Endothelial cell (in vitro differentiated cells): ENCODE results near the gene GYPC. TPM values are rescaled to one million over a fixed set of nuclear protein-coding genes. Genes with fewer than 3 reads are reported as not detected.

Experiments
- DNase-seq: peaks from one replicate; pipeline ENCODE4 v3.0.0; 2021; ENCODE audit warnings: low spot score
- H3K27ac Mint-ChIP-seq: one replicate; pipeline ENCODE4 v1.8.0; 2021; ENCODE audit warnings: mixed read lengths, inconsistent platforms; ENCODE audit not compliant: unreplicated experiment
- H3K27me3 Mint-ChIP-seq: one replicate; pipeline ENCODE4 v1.8.0; 2021; ENCODE audit warnings: mild to moderate bottlenecking, moderate library complexity, mixed read lengths, inconsistent platforms; ENCODE audit not compliant: unreplicated experiment
- H3K36me3 Mint-ChIP-seq: one replicate; pipeline ENCODE4 v1.8.0; 2021; ENCODE audit warnings: mild to moderate bottlenecking, low read depth, mixed read lengths, inconsistent platforms; ENCODE audit not compliant: unreplicated experiment
- H3K4me1 Mint-ChIP-seq: one replicate; pipeline ENCODE4 v1.8.0; 2021; ENCODE audit warnings: mild to moderate bottlenecking, mixed read lengths, inconsistent platforms; ENCODE audit not compliant: unreplicated experiment
- H3K4me3 Mint-ChIP-seq: one replicate; pipeline ENCODE4 v1.8.0; 2021; ENCODE audit warnings: mild to moderate bottlenecking, mixed read lengths, inconsistent platforms; ENCODE audit not compliant: unreplicated experiment
- H3K9me3 Mint-ChIP-seq: one replicate; pipeline ENCODE4 v1.8.0; 2021; ENCODE audit warnings: mixed read lengths, inconsistent platforms; ENCODE audit not compliant: unreplicated experiment
- total RNA-seq: library from RNA; stranded (reverse); fragmentation: NEBNext Ultra II Directional; extraction: Animal tissue kit (Norgen Biotek cat#: 25700); gene quantifications from one replicate; pipeline ENCODE4 v1.2.1, GENCODE V29; 2021; ENCODE audit not compliant: unreplicated experiment
- TF ChIP-seq, protein P1 (sequence below): fragments of 200-600 bp; sonication (generic); IDR thresholded peaks from one replicate; pipeline ENCODE4 v1.5.0; 2021; ENCODE audit warnings: antibody characterized with exemption; ENCODE audit not compliant: unreplicated experiment

GYPC gene
- total RNA-seq, 1 donor from 2014 or later, result 154 TPM

DNA sequence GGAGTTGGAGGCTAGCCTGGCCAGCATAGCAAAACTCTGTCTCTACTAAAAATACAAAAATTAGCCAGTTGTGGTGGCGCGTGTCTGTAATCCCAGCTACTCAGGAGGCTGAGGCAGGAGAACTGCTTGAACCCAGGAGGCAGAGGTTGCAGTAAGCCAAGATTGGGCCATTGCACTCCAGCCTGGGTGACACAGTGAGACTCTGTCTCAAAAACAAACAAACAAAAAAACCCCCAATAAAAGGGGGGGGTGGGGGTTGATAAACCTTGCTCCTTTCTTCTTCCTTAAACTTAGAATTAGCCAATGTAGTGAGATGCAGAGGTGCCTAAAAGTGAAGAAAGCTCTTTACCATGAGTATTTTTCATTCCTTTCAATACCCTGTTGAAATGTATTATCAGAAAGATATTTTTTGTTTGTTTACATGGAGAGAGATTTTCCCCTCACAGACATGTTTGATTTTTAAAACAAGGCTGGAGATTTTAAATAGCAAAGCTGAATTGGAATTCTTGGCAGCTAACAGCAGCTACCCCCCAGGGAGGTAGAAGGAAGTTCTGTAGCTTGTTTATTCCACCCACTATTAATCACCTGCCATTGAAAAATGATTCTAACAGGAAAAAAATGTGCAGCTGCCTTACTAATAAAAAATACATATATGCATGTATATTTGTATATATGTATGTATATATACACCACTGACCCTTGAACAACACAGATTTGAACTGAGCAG is 48.6 kb downstream of the GYPC start:
- H3K9me3 Mint-ChIP-seq, result no peaks in the 10 kb centered on the region
- H3K4me3 Mint-ChIP-seq, result no peak overlapping the region
- peaks cover 6% of the 10 kb centered on the region for H3K4me1 Mint-ChIP-seq
- H3K27ac Mint-ChIP-seq, result no peak overlapping the region
- no peaks in the 10 kb centered on the region for H3K36me3 Mint-ChIP-seq
- TF ChIP-seq, protein P1, sequence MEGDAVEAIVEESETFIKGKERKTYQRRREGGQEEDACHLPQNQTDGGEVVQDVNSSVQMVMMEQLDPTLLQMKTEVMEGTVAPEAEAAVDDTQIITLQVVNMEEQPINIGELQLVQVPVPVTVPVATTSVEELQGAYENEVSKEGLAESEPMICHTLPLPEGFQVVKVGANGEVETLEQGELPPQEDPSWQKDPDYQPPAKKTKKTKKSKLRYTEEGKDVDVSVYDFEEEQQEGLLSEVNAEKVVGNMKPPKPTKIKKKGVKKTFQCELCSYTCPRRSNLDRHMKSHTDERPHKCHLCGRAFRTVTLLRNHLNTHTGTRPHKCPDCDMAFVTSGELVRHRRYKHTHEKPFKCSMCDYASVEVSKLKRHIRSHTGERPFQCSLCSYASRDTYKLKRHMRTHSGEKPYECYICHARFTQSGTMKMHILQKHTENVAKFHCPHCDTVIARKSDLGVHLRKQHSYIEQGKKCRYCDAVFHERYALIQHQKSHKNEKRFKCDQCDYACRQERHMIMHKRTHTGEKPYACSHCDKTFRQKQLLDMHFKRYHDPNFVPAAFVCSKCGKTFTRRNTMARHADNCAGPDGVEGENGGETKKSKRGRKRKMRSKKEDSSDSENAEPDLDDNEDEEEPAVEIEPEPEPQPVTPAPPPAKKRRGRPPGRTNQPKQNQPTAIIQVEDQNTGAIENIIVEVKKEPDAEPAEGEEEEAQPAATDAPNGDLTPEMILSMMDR, result no peak
- no peaks in the 10 kb centered on the region for H3K27me3 Mint-ChIP-seq
- no peak for DNase-seq

DNA sequence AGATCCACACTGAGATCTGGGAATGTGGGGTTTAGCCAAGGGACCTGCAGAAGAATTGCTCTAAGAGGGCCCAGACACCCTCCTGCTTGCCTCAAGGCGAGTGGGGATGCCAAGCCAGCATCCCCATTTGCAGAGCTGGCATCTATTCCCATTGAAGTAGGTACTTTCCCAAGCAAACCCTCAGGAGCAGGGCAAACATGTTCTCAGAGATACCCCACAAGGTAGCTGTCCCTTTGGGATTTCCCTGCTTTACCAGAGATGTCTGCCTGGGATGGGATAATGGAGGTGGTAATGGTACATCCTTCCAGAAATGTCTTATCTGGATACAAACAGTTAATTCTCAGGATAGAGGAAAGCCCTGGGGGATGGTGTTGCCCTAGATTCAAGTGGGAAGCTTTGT is 51.2 kb downstream of the GYPC start:
- no peak overlapping the region for H3K4me3 Mint-ChIP-seq
- H3K27me3 Mint-ChIP-seq, result no peaks in the 10 kb centered on the region
- peaks cover 6% of the 10 kb centered on the region for H3K4me1 Mint-ChIP-seq
- H3K27ac Mint-ChIP-seq, result no peak overlapping the region
- H3K9me3 Mint-ChIP-seq, result no peaks in the 10 kb centered on the region
- H3K36me3 Mint-ChIP-seq, result no peaks in the 10 kb centered on the region
- TF ChIP-seq, protein P1, result no peak
- no peak for DNase-seq

DNA sequence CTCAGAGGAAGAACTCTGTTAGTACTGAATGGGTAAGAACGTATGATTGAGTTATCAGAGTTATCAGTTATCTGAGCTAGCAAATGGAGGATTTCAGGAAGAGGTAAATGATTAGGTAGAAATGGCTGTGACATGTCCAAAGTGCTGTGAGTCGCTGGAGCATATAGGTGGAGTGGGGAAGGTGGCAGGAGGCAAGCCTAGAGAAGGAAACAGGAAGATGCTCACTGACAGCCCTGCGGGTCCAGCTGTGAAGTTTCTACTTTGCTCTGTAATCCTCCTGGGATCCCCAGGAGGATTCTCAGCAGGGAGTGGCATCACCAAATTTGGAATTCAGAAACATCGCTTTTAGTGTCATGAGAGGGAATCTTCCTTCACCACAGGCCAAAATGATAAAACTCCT is 52.0 kb downstream of the GYPC start:
- H3K4me1 Mint-ChIP-seq, result peaks cover 6% of the 10 kb centered on the region
- H3K9me3 Mint-ChIP-seq, result no peaks in the 10 kb centered on the region
- no peaks in the 10 kb centered on the region for H3K27me3 Mint-ChIP-seq
- H3K36me3 Mint-ChIP-seq, result no peaks in the 10 kb centered on the region
- TF ChIP-seq, protein P1, result no peak
- no peak overlapping the region for H3K4me3 Mint-ChIP-seq
- H3K27ac Mint-ChIP-seq, result no peak overlapping the region
- DNase-seq, result no peak

DNA sequence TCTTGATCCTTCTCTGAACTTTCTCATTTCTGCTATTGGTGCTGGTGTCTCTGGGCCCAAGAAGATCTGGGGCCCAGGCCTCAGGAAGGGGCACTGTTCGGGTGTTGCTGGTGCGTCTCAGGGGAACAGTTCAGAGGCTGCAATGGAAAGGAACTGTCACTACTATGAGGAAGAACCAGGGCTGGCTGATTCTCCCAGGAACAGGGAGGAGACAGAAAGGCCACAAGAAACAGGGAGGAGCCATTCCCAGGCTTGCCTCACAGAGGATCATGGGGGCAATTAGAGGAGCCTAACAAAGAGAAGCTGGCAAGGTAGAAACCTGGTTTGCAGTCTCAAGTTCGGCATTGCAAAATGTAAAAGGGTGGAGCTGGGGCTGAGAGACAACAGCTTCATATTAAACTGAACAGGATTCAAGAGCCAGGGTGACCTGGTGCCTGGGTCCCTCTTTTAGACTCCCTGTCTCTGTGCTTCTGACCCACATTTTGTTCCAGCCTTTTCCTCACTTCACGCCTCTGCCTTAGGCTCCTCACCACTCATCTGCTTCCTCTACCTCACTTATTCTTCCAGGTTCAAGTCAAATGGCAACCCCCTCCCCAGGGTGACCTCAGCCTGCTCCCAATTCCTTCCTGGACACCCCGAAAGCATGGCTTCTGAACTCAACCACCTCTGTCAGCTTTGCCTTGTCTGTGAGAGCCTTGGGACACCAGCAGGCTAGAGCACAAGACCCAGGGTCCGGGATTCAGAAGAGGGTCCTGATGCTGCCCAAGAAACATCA is 58.4 kb downstream of the GYPC start:
- Mint-ChIP-seq H3K9me3 (peaks cover 4% of the 10 kb centered on the region), H3K27ac (no peak overlapping the region), H3K27me3 (peaks cover 11% of the 10 kb centered on the region), H3K4me1 (peaks cover 19% of the 10 kb centered on the region), H3K36me3 (no peaks in the 10 kb centered on the region), H3K4me3 (no peak overlapping the region)
- TF ChIP-seq, protein P1, result no peak
- DNase-seq, result no peak

DNA sequence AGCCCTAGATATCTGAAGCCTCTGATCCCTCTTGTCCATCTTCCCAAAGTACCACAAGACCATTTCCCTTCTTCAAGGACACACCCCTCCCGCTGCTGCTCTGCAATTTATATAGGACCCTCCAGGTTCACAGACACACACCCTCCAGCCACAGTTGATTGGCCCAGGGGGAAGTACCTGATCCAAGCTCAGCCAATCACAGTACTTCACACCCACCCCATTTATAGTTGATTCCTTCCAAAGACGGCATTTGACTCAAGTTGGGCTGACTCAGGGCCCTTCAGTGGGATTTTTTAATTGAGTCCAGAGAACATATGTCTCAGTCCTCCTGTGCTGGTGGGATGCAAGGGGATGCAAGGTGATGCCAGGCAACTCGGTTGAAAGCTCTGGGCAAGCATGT is 59.2 kb downstream of the GYPC start:
- peaks cover 27% of the 10 kb centered on the region for H3K4me1 Mint-ChIP-seq
- TF ChIP-seq, protein P1, result no peak
- H3K9me3 Mint-ChIP-seq, result peaks cover 4% of the 10 kb centered on the region
- H3K36me3 Mint-ChIP-seq, result no peaks in the 10 kb centered on the region
- H3K27me3 Mint-ChIP-seq, result peaks cover 11% of the 10 kb centered on the region
- no peak overlapping the region for H3K4me3 Mint-ChIP-seq
- no peak overlapping the region for H3K27ac Mint-ChIP-seq
- no peak for DNase-seq
